ENCODE results near the gene ADPGK.
"Not testable (repeated sequence)": the region's sequence is repeated elsewhere in the genome, so short reads cannot be mapped to it uniquely, and the experiment has no call there.

The ADPGK gene

GRCh38 chr15:72725446-72725845 lies 58.1 kb downstream of the ADPGK start:
- DNase-seq (ENCODE audit: low spot score), result no peak
- Mint-ChIP-seq H3K4me1 (ENCODE audit: low read depth) (peaks cover 2% of the 10 kb centered on the region), H3K4me3 (no peak overlapping the region), H3K27ac (no peak overlapping the region), H3K27me3 (ENCODE audit: low read depth) (no peaks in the 10 kb centered on the region), H3K36me3 (ENCODE audit: low read depth) (peaks cover 4% of the 10 kb centered on the region), H3K9me3 (no peaks in the 10 kb centered on the region)

- Mint-ChIP-seq H3K36me3 (ENCODE audit: low read depth) (peaks cover 4% of the 10 kb centered on the region), H3K4me3 (no peak overlapping the region), H3K27ac (no peak overlapping the region), H3K27me3 (ENCODE audit: low read depth) (no peaks in the 10 kb centered on the region), H3K9me3 (no peaks in the 10 kb centered on the region), H3K4me1 (ENCODE audit: low read depth) (peaks cover 2% of the 10 kb centered on the region)
- no peak for DNase-seq (ENCODE audit: low spot score)
These were observed 59.5 kb downstream of the ADPGK start for GRCh38 chr15:72724028-72724427.

- peaks cover 2% of the 10 kb centered on the region for H3K4me1 Mint-ChIP-seq (ENCODE audit: low read depth)
- H3K36me3 Mint-ChIP-seq (ENCODE audit: low read depth), result peaks cover 2% of the 10 kb centered on the region
- no peak overlapping the region for H3K4me3 Mint-ChIP-seq
- peak; percentile 42 for DNase-seq (ENCODE audit: low spot score)
- H3K9me3 Mint-ChIP-seq, result no peaks in the 10 kb centered on the region
- no peak overlapping the region for H3K27ac Mint-ChIP-seq
- no peaks in the 10 kb centered on the region for H3K27me3 Mint-ChIP-seq (ENCODE audit: low read depth)
These were observed 61.4 kb downstream of the ADPGK start for GRCh38 chr15:72722071-72722696.

GRCh38 chr15:72708551-72709303 lies 74.8 kb downstream of the ADPGK start:
- not testable (repeated sequence) for DNase-seq (ENCODE audit: low spot score); H3K27me3 Mint-ChIP-seq (ENCODE audit: low read depth); H3K9me3 Mint-ChIP-seq; H3K4me1 Mint-ChIP-seq (ENCODE audit: low read depth); H3K27ac Mint-ChIP-seq; H3K36me3 Mint-ChIP-seq (ENCODE audit: low read depth); H3K4me3 Mint-ChIP-seq

- Mint-ChIP-seq H3K27ac (no peak overlapping the region), H3K27me3 (ENCODE audit: low read depth) (no peaks in the 10 kb centered on the region), H3K9me3 (no peaks in the 10 kb centered on the region), H3K4me1 (ENCODE audit: low read depth) (peaks cover 2% of the 10 kb centered on the region), H3K4me3 (no peak overlapping the region), H3K36me3 (ENCODE audit: low read depth) (peaks cover 3% of the 10 kb centered on the region)
- DNase-seq (ENCODE audit: low spot score), result no peak
These were observed 77.3 kb downstream of the ADPGK start for GRCh38 chr15:72706266-72706665.

Data from T-helper 2 cell treated with Interferon-gamma antibody and Interleukin-4, amounts not matched to agents 5 μg/mL and 100 μg/mL, for 36 hours (primary cell).